ENCODE measurements around the gene INTS15.

INTS15 gene

GRCh38 chr7:6571160-6571779, 18.6 kb upstream of the INTS15 start:
- Histone ChIP-seq H2AFZ (ENCODE audit: low read length) (no peak overlapping the region), H2BK5ac (ENCODE audit: low read length) (no peak overlapping the region), H3K27ac (replicated peaks; ENCODE audit: low read length) (no peak overlapping the region), H3K36me3 (replicated peaks in 1 of 2; ENCODE audit: control insufficient read depth in 2 of 2, insufficient read depth in 2 of 2, low read length in 2 of 2) (no peaks in the 10 kb centered on the region), H3K9me3 (replicated peaks in 1 of 2; ENCODE audit: control insufficient read depth in 2 of 2, insufficient read depth in 1 of 2, low read depth in 1 of 2, low read length in 2 of 2) (peaks cover 0 to 1% of the 10 kb centered on the region in 2 donors), H2BK120ac (ENCODE audit: low read depth, low read length) (no peak overlapping the region), H2BK12ac (ENCODE audit: low read length) (no peak overlapping the region), H3K9ac (ENCODE audit: low read depth, low read length, poor library complexity) (no peak overlapping the region), H3K27me3 (ENCODE audit: control insufficient read depth in 3 of 3, insufficient read depth in 3 of 3, low read depth in 1 of 3, low read length in 3 of 3) (no peaks in the 10 kb centered on the region), H3K14ac (ENCODE audit: low read length) (no peak overlapping the region), H2BK15ac (ENCODE audit: low read length) (no peak overlapping the region), H4K8ac (ENCODE audit: low read depth, low read length) (no peak overlapping the region), H3K4me3 (ENCODE audit: low read length in 2 of 2) (no peak overlapping the region), H3K4me1 (ENCODE audit: control insufficient read depth in 2 of 2, insufficient read depth in 1 of 2, low read depth in 1 of 2, low read length in 2 of 2) (no peaks in the 10 kb centered on the region), H3K18ac (ENCODE audit: low read length) (no peak overlapping the region), H3K79me1 (ENCODE audit: low read depth, low read length) (no peaks in the 10 kb centered on the region), H4K91ac (ENCODE audit: low read depth, low read length, poor library complexity) (no peak overlapping the region), H3K23ac (ENCODE audit: low read depth, low read length, poor library complexity) (no peak overlapping the region), H3K4ac (ENCODE audit: low read length) (no peak overlapping the region), H2AK5ac (ENCODE audit: low read depth, low read length) (no peak overlapping the region), H3K4me2 (ENCODE audit: insufficient read depth, low read length, poor library complexity, severe bottlenecking) (no peak overlapping the region)
- DNase-seq (ENCODE audit: low spot score) = no peak
- WGBS, 2 donors (ENCODE audit: extremely low coverage in 2 of 2, insufficient read length in 2 of 2, insufficient replicate concordance in 1 of 2) = no CpG with 5 or more reads among the region's 7 CpGs

DNA sequence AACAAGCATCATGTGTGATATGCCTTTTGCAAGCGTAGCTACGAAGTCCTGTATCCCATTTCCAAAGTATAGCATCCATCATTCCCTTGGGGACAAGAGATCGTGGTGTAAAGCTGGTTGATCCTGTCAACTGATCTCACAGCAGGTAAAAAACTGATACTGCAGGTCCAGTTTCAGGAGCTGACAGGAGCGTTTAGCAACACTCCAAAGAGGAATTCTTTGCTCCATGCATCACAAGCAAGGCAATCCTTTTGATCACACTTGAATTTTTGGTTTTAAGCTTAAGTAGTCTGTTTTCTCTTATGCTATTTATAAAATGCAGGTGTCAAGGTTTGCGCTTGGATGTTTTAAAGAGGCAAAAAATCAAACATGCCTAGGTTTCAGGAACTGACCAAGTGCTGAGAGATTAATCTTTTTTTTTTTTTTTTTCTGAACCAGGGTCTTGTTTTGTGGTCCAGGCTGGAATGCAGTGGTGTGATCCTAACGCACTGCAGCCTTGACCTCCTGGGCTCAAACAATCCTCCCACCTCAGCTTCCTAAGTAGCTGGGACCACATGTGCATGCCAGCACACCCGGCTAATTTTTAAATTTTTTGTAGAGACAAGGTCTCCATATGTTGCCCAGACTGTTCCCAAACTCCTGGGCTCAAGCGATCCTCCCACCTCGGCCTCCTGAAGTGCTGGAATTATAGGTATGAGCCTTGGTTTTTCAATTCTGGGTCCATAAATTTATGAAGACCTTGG, 14.4 kb upstream of the INTS15 start:
- Histone ChIP-seq H3K9me3 (replicated peaks in 1 of 2; ENCODE audit: control insufficient read depth in 2 of 2, insufficient read depth in 1 of 2, low read depth in 1 of 2, low read length in 2 of 2) (no peaks in the 10 kb centered on the region), H2BK120ac (ENCODE audit: low read depth, low read length) (no peak overlapping the region), H3K18ac (ENCODE audit: low read length) (no peak overlapping the region), H2BK15ac (ENCODE audit: low read length) (no peak overlapping the region), H3K4me3 (ENCODE audit: low read length in 2 of 2) (no peak overlapping the region), H3K23ac (ENCODE audit: low read depth, low read length, poor library complexity) (no peak overlapping the region), H4K8ac (ENCODE audit: low read depth, low read length) (no peak overlapping the region), H3K4me2 (ENCODE audit: insufficient read depth, low read length, poor library complexity, severe bottlenecking) (no peak overlapping the region), H2BK5ac (ENCODE audit: low read length) (no peak overlapping the region), H3K14ac (ENCODE audit: low read length) (no peak overlapping the region), H4K91ac (ENCODE audit: low read depth, low read length, poor library complexity) (no peak overlapping the region), H2BK12ac (ENCODE audit: low read length) (no peak overlapping the region), H3K27ac (replicated peaks; ENCODE audit: low read length) (no peak overlapping the region), H3K79me1 (ENCODE audit: low read depth, low read length) (peaks cover 3% of the 10 kb centered on the region), H3K4ac (ENCODE audit: low read length) (no peak overlapping the region), H2AFZ (ENCODE audit: low read length) (no peak overlapping the region), H3K36me3 (replicated peaks in 1 of 2; ENCODE audit: control insufficient read depth in 2 of 2, insufficient read depth in 2 of 2, low read length in 2 of 2) (peaks cover 2% of the 10 kb centered on the region in 2 donors), H3K27me3 (ENCODE audit: control insufficient read depth in 3 of 3, insufficient read depth in 3 of 3, low read depth in 1 of 3, low read length in 3 of 3) (no peaks in the 10 kb centered on the region), H3K4me1 (ENCODE audit: control insufficient read depth in 2 of 2, insufficient read depth in 1 of 2, low read depth in 1 of 2, low read length in 2 of 2) (no peaks in the 10 kb centered on the region), H2AK5ac (ENCODE audit: low read depth, low read length) (no peak overlapping the region), H3K9ac (ENCODE audit: low read depth, low read length, poor library complexity) (no peak overlapping the region)
- no peak for DNase-seq (ENCODE audit: low spot score)
- WGBS, 2 donors (ENCODE audit: extremely low coverage in 2 of 2, insufficient read length in 2 of 2, insufficient replicate concordance in 1 of 2) = no CpG with 5 or more reads among the region's 9 CpGs

- Histone ChIP-seq H2AK5ac (ENCODE audit: low read depth, low read length) (peak overlapping the region; percentile 54), H3K27me3 (ENCODE audit: control insufficient read depth in 3 of 3, insufficient read depth in 3 of 3, low read depth in 1 of 3, low read length in 3 of 3) (no peaks in the 10 kb centered on the region), H3K9me3 (replicated peaks in 1 of 2; ENCODE audit: control insufficient read depth in 2 of 2, insufficient read depth in 1 of 2, low read depth in 1 of 2, low read length in 2 of 2) (no peaks in the 10 kb centered on the region), H2AFZ (ENCODE audit: low read length) (no peak overlapping the region), H4K91ac (ENCODE audit: low read depth, low read length, poor library complexity) (no peak overlapping the region), H3K4me2 (ENCODE audit: insufficient read depth, low read length, poor library complexity, severe bottlenecking) (no peak overlapping the region), H2BK5ac (ENCODE audit: low read length) (no peak overlapping the region), H3K4me3 (ENCODE audit: low read length in 2 of 2) (peak overlapping the region in 1 of 2 donors; percentile 45), H3K4me1 (ENCODE audit: control insufficient read depth in 2 of 2, insufficient read depth in 1 of 2, low read depth in 1 of 2, low read length in 2 of 2) (no peaks in the 10 kb centered on the region), H3K4ac (ENCODE audit: low read length) (no peak overlapping the region), H2BK15ac (ENCODE audit: low read length) (no peak overlapping the region), H3K18ac (ENCODE audit: low read length) (no peak overlapping the region), H3K36me3 (replicated peaks in 1 of 2; ENCODE audit: control insufficient read depth in 2 of 2, insufficient read depth in 2 of 2, low read length in 2 of 2) (peaks cover 7 to 10% of the 10 kb centered on the region in 2 donors), H3K23ac (ENCODE audit: low read depth, low read length, poor library complexity) (no peak overlapping the region), H3K14ac (ENCODE audit: low read length) (no peak overlapping the region), H3K79me1 (ENCODE audit: low read depth, low read length) (peaks cover 3% of the 10 kb centered on the region), H4K8ac (ENCODE audit: low read depth, low read length) (peak overlapping the region; percentile 68), H3K27ac (replicated peaks; ENCODE audit: low read length) (no peak overlapping the region), H2BK120ac (ENCODE audit: low read depth, low read length) (no peak overlapping the region), H3K9ac (ENCODE audit: low read depth, low read length, poor library complexity) (no peak overlapping the region), H2BK12ac (ENCODE audit: low read length) (no peak overlapping the region)
- WGBS, 2 donors (ENCODE audit: extremely low coverage in 2 of 2, insufficient read length in 2 of 2, insufficient replicate concordance in 1 of 2) = no CpG with 5 or more reads among the region's 14 CpGs
- DNase-seq (ENCODE audit: low spot score) = no peak
These were observed 13.6 kb upstream of the INTS15 start for GRCh38 chr7:6576024-6576866.
